HEK293T (cell line): ENCODE data around the gene FAM76A.

Experiments
- ARNT ChIP-seq: fragments of 450-650 bp; IDR thresholded peaks from 2 replicates; pipeline ENCODE4 v1.6.1; 2017; ENCODE audit warnings: mild to moderate bottlenecking
- CTBP1 ChIP-seq: fragments of 450-650 bp; IDR thresholded peaks from 2 replicates; pipeline ENCODE4 v1.6.1; 2016; ENCODE audit warnings: borderline replicate concordance
- HDGF ChIP-seq: fragments of 450-650 bp; IDR thresholded peaks from 2 replicates; pipeline ENCODE4 v1.6.1; 2017; ENCODE audit warnings: antibody characterized with exemption, borderline replicate concordance
- LEF1 ChIP-seq: fragments of 450-650 bp; IDR thresholded peaks from 2 replicates; pipeline ENCODE4 v1.6.1; 2017; ENCODE audit warnings: mild to moderate bottlenecking, borderline replicate concordance
- SP1 ChIP-seq: fragments of 450-650 bp; IDR thresholded peaks from 2 replicates; pipeline ENCODE4 v1.6.1; 2017
- SUZ12 ChIP-seq: fragments of 450-650 bp; IDR thresholded peaks from 2 replicates; pipeline ENCODE4 v1.6.1; 2016; ENCODE audit warnings: mild to moderate bottlenecking

DNA sequence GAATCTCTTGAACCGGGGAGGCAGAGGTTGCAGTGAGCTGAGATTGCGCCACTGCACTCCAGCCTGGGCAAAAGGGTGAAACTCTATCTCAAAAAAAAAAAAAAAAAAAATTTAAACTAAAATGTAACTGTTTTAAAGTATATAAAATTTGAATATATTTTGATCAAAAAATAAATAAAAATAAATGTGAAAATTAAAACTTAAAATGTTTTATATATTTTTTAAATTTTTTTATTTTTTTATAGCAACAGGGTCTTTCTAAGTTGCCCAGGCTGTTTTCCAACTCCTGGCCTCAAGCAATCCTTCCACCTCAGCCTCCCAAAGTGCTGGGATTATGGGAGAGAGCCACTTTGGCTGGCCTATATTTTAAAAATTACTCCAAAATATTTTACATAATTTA is 15.2 kb upstream of the FAM76A start:
- TF ChIP-seq CTBP1 (no peak), SUZ12 (no peak), LEF1 (no peak), HDGF (no peak), ARNT (no peak), SP1 (no peak)
